ENCODE results near the gene MYEF2.

DNA sequence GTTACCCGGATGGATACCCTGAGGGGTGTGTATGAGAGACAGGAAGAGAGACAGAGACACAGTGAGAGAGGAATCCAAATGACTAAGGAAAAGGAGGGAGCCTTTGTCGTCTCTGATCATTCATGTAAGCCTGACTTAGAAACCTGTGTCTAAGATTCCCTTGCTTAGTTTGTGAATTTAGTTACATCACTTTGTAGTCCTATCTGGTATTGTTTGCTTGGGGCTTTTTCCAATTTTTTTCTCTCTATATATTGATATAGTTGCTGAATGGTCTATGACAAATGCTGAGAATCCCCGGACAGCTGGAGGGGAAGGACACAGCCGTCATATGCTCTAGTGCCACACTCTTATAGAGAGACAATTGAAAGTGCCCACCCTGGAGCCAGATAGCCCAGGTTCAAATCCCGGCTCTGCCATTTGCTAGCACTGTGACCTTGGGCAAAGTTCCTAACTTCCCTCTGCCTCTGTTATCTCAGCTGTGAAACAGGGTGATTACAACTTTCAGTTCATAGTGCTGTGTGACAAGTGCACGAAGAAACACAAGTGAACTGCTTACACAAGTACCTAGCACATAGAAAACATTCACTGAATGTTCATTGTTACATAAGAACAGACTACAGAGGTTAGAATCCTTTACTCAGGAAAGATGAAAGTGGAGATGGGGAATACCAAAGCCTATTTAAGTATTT lies 51.3 kb downstream of the MYEF2 start:
- TF ChIP-seq POLR2A (IDR thresholded peaks at IDR 0.05) (no peak), CTCF (IDR thresholded peaks at IDR 0.05) (no peak)
